Neuron (in vitro differentiated cells): ENCODE measurements around the gene TNRC6B.
A peak's percentile ranks its signal among the peaks of the same experiment; 100 is the strongest.

Source experiments
- H2AFZ ChIP-seq: one replicate; pipeline ENCODE4 v1.6.1; 2013; ENCODE audit warnings: low read depth, mild to moderate bottlenecking, inconsistent platforms, low read length, moderate library complexity
- H3K27me3 ChIP-seq: one replicate; pipeline ENCODE4 v1.6.1; 2013; ENCODE audit warnings: low read length; ENCODE audit not compliant: insufficient read depth
- H3K36me3 ChIP-seq: one replicate; pipeline ENCODE4 v1.6.1; 2013; ENCODE audit warnings: low read length; ENCODE audit not compliant: insufficient read depth
- H3K4me1 ChIP-seq: one replicate; pipeline ENCODE4 v1.6.1; 2013; ENCODE audit warnings: low read length; ENCODE audit not compliant: insufficient read depth
- H3K4me3 ChIP-seq: 2 replicates; pipeline ENCODE4 v1.5.1; 2013; ENCODE audit warnings: mild to moderate bottlenecking, low read length, moderate library complexity
- H3K9me3 ChIP-seq: one replicate; pipeline ENCODE4 v1.6.1; 2013; ENCODE audit warnings: low read length

The TNRC6B gene

DNA sequence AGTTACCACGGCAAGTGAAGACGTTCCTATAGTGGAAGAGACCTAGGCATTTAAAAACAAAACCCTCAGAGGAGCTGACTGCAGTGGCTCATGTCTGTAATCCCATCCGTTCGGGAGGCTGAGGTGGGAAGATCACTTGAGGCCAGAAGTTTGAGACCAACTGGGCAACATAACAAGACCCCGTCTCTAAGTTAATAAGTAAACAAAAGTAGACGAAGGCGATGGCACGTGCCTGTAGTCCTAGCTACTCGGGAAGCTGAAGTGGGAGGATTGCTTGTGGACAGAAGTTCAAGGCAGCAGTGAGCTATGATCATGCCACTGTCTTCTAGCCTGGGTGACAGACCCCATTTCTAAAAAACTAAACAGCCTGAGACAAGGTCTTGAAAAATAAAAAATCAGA is 164.8 kb downstream of the TNRC6B start:
- Histone ChIP-seq H2AFZ (no peak overlapping the region), H3K4me3 (no peak overlapping the region), H3K36me3 (no peaks in the 10 kb centered on the region), H3K27me3 (no peaks in the 10 kb centered on the region), H3K9me3 (no peaks in the 10 kb centered on the region), H3K4me1 (peaks cover 4% of the 10 kb centered on the region)

DNA sequence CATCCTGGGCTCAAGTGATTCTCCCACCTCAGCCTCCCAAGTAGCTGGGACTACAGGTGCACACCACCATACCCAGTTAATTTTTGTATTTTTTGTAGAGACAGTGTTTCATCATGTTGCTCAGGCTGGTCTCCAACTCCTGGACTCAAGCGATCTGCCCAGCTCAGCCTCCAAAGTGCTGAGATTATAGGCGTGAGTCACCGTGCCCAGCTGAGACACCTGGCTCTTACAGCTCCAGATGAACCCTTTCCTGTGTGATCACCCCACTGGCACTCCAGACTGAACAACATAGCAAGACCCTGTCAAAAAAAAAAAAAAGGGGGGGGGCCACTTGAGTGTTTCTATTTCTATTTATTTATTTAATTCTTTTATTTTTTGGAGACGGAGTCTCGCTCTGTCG is 167.5 kb downstream of the TNRC6B start:
- no peak overlapping the region for H2AFZ ChIP-seq
- no peaks in the 10 kb centered on the region for H3K9me3 ChIP-seq
- H3K4me1 ChIP-seq, result peaks cover 13% of the 10 kb centered on the region
- H3K4me3 ChIP-seq, result peak overlapping the region; percentile 94
- no peaks in the 10 kb centered on the region for H3K27me3 ChIP-seq
- peaks cover 16% of the 10 kb centered on the region for H3K36me3 ChIP-seq

DNA sequence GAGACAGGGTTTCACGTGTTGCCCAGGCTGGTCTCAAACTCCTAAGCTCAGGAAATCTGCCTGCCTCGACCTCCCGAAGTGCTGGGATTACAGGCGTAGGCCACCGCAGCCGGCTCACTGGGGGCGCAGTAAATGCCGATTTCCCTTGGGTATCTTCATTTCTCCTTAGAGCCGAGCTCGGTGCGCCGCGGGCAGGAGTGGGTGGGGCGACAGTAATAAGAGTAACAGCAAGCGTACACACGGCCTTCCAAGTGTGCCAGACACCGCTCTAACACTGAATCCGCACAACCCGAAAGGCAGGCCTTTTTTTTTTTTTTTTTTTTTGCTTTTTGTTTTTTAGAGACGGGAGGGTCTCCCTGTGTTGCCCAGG is 168.1 kb downstream of the TNRC6B start:
- peak overlapping the region; percentile 80 for H2AFZ ChIP-seq
- peaks cover 18% of the 10 kb centered on the region for H3K36me3 ChIP-seq
- peaks cover 13% of the 10 kb centered on the region for H3K4me1 ChIP-seq
- H3K27me3 ChIP-seq, result no peaks in the 10 kb centered on the region
- H3K9me3 ChIP-seq, result no peaks in the 10 kb centered on the region
- peak overlapping the region; percentile 94 for H3K4me3 ChIP-seq

DNA sequence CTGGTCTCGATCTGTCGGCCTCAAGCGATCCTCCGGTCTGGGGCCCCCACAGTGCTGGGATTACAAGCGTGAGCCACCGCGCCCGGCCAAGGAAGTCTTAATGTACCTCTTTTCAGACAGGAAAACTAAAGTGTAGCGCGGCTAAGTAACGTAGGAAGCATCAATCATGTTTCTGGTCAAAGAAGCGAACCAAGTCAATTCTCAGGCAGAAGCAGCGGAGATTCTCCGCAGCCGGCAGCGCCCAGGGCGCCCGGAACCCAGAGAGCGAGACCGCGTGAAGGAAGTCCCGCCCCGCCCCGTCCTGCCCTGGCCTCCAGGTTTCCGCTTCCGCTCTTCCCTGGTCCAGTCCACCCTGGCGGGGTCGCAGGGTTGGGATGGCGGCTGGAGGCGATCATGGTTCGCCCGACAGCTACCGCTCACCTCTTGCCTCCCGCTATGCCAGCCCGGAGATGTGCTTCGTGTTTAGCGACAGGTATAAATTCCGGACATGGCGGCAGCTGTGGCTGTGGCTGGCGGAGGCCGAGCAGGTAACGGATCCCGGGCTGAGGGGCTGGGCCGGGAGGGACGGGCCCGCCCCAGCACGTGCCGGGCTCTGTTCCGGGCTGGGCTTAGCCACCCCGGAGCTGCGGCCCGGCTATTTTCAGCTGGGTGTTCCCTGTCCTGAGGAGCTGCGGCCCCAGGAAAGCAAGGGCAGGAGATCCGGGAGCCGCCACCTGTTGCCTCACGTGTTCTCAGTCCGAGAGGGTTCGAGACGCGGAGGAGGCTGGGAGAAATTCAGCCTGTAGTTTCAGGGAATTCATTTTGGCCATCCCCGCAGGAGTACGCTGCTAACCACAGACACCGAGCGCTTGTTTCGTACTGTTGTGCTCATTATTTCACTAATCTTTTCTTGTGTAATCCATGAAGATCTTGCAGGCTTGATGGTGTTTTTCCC is 168.7 kb downstream of the TNRC6B start, which contains the start of gene ADSL:
TSS of gene ADSL (plus strand) at position 316 of the 934 bp plus-strand sequence. CDS start at position 375, 59 bp downstream.
- Histone ChIP-seq H3K4me3 (peak within 1 kb of the TSS; percentile 94), H3K27me3 (no peaks in the 10 kb centered on the region), H3K9me3 (no peaks in the 10 kb centered on the region), H3K4me1 (peaks cover 13% of the 10 kb centered on the region), H3K36me3 (peaks cover 20% of the 10 kb centered on the region), H2AFZ (peak within 1 kb of the TSS; percentile 80)

DNA sequence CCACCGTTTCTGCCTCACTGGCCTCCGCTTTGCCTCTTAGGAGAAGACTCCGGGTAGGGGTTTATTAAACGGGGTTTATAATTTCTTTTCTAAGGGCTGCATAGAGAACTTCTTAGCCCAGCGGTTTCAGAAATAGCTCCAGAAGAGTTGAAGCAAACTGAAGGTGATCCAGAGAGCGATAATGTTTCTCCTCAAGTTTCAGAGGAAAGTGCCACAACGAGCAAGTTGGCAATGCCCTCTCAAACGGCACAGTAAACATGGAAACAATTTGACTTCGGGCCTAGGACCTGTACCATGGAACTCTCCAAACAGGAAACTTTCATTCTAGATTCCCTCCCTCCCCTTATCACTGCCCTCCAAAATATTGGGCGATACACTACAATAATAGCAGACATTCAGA is 169.6 kb downstream of the TNRC6B start:
- Histone ChIP-seq H3K27me3 (no peaks in the 10 kb centered on the region), H3K9me3 (no peaks in the 10 kb centered on the region), H3K4me1 (peaks cover 13% of the 10 kb centered on the region), H3K4me3 (peak overlapping the region; percentile 94), H3K36me3 (peaks cover 27% of the 10 kb centered on the region), H2AFZ (no peak overlapping the region)

DNA sequence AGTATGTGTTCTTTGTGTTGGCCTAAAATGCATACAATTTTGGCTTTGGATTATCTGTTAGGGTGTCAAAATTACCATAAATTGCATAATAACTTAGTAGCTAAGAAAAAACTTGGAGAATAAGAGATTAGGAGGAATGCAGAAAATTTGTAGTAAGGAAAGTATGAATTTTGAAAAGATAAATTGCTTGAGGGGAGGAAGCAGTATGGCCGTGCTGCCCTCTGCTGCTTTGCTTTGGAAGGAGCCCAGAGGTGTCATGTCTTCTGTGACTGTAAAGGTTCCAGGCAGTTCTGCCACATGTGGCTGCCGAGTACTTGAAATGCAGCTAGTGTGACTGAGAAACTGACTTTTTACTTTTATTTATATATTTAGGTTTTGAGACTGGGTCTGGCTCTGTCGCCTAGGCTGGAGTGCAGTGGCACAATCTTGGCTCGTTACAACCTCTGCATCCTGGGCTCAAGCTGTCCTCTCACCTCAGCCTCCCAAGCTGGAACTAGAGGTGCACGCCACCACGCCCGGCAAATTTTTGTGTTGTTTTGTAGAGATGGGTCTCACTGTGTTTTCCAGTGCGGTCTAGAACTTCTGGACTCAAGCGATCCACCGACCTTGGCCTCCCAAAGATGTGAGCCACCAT is 170.4 kb downstream of the TNRC6B start:
- Histone ChIP-seq H3K9me3 (no peaks in the 10 kb centered on the region), H3K4me3 (peak overlapping the region; percentile 94), H3K4me1 (peaks cover 13% of the 10 kb centered on the region), H3K27me3 (no peaks in the 10 kb centered on the region), H3K36me3 (peaks cover 36% of the 10 kb centered on the region), H2AFZ (no peak overlapping the region)

DNA sequence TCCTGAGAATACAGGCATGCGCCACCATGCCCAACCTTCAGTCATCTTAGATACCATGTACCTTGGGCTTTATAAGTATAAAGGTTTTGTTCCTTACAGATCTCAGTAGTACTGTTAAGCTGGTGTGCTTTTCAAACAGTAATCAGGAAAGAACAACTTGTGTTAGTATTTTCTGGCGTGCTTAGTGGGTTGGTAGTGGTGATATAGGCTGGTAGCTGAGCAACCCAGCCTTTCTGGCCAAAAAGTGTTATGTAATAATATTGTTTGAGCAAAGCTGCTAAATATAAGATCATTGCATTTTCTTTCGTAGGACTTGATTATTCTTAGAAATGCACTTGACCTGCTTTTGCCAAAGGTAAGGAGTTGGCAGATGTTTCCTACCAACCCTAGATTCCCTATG is 175.0 kb downstream of the TNRC6B start:
- H3K9me3 ChIP-seq, result no peaks in the 10 kb centered on the region
- peaks cover 66% of the 10 kb centered on the region for H3K36me3 ChIP-seq
- no peaks in the 10 kb centered on the region for H3K27me3 ChIP-seq
- H3K4me1 ChIP-seq, result peaks cover 7% of the 10 kb centered on the region
- H3K4me3 ChIP-seq, result no peak overlapping the region
- no peak overlapping the region for H2AFZ ChIP-seq

DNA sequence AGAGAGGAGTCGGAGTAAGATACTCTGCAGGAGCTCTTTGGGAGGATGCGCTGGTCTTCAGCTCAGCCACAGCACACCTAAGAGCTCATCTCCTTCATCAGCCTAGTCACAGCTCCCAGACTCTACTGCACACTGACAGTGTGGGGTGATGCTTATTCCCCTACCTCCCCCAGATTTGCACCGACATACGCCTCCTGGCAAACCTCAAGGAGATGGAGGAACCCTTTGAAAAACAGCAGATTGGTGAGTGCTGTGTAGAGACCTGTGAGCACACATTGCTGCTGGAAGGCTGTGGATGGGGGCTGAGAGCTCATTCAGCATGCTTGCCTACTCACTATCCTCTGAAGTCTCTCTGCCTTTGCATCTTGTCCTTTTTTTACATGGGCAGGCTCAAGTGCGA is 183.4 kb downstream of the TNRC6B start:
- Histone ChIP-seq H3K36me3 (peaks cover 86% of the 10 kb centered on the region), H3K27me3 (no peaks in the 10 kb centered on the region), H3K4me1 (no peaks in the 10 kb centered on the region), H3K4me3 (no peak overlapping the region), H3K9me3 (no peaks in the 10 kb centered on the region), H2AFZ (no peak overlapping the region)

DNA sequence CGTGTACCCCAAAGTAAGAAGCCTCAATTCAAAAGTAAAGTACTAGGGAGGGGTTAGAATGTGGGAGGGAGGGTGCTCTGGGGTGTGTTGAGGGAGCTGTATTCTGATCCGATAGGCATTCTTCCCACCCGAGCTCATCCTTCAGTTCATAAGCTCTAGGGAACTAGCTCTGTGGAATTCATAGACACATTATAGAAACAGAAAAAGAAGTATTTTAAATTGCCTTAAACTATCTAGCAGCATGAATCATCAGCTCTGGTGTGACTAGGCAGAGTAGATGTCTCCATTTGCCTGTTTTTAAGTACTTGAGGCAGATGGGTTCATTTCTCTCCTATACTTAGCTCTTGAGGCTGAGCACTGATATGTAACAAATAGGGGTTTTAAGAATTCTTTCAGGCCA is 185.3 kb downstream of the TNRC6B start:
- H2AFZ ChIP-seq, result no peak overlapping the region
- H3K36me3 ChIP-seq, result peaks cover 93% of the 10 kb centered on the region
- H3K27me3 ChIP-seq, result no peaks in the 10 kb centered on the region
- H3K9me3 ChIP-seq, result no peaks in the 10 kb centered on the region
- no peak overlapping the region for H3K4me3 ChIP-seq
- H3K4me1 ChIP-seq, result no peaks in the 10 kb centered on the region

DNA sequence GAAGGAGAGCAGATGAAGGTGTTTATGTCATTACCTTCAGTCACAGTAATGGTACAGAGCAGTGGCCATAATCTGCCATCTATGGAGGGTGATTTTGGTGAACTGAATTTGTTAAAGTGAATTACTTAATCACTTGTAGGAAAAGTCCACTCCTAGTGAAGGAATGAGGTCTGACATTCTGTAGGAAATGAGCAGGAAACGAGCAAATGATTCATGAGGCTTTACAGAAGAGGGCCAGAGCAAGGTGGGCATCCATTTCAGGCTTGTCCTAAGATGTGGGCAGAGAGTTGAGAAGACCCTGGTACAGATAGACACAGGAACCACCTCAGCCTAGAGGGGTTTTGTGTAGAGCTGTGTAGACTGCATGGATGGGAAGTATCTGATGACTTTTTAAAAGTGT is 186.7 kb downstream of the TNRC6B start:
- Histone ChIP-seq H2AFZ (no peak overlapping the region), H3K27me3 (no peaks in the 10 kb centered on the region), H3K36me3 (peaks cover 89% of the 10 kb centered on the region), H3K4me3 (no peak overlapping the region), H3K9me3 (no peaks in the 10 kb centered on the region), H3K4me1 (no peaks in the 10 kb centered on the region)

DNA sequence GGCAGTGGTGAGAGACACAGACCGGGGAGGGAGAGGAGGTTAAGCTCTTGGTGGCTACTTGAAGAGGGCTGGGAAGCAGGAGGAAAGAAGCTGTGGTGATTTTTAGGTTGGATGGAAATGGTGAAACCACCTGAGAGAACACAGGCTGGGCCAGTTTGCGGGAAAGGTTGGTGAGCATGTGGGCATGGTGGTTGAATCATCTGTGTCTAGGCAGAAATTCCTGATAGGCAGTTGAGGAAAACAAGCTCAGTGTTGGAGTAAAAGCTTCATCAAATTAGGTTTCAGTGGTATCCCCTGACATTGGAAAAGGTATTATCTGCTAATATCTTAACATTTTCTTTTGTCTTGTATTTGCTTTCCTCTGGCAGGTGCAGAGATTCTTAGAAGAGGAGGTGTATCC is 188.3 kb downstream of the TNRC6B start:
- Histone ChIP-seq H3K4me3 (no peak overlapping the region), H3K27me3 (no peaks in the 10 kb centered on the region), H3K36me3 (peaks cover 73% of the 10 kb centered on the region), H3K4me1 (peaks cover 2% of the 10 kb centered on the region), H2AFZ (no peak overlapping the region), H3K9me3 (no peaks in the 10 kb centered on the region)

DNA sequence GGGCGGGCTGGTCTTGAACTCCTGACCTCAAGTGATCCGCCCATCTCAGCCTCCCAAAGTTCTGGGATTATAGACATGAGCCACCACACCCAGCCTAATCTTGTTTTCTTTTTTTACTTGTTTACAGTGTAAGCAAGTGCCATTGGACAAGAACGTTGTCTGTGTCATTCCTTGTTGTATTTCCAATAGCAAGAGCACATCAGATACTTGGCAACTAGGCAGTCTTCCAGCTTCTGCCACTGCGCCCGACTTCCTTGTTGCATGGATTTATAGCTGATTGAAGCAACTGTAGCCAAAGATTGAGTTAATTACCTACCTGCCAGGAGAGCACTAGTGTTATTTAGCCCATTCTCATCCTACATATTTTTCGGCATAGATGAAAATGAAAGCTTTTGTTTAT is 189.6 kb downstream of the TNRC6B start:
- Histone ChIP-seq H3K9me3 (no peaks in the 10 kb centered on the region), H3K4me1 (peaks cover 7% of the 10 kb centered on the region), H3K4me3 (no peak overlapping the region), H3K36me3 (peaks cover 60% of the 10 kb centered on the region), H2AFZ (no peak overlapping the region), H3K27me3 (no peaks in the 10 kb centered on the region)

DNA sequence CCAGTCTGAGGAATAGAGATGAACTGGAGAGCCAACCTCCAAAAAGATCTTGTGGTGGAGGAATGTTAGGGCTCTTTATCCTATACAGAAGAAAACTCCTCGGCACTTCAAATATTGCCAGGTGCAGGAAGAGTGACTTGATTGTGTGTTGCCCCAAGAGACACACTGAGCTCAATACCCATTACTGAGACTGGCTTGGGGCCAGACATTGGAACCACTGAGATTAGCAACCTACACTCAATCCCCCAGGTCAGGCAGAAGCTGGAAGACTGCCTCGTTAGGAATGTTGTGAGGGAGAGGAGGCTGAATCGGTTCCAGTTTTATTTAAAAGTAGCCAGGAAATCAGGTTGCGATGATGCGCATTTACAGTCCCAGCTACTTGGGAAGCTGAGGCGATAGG is 190.3 kb downstream of the TNRC6B start:
- Histone ChIP-seq H2AFZ (no peak overlapping the region), H3K4me3 (no peak overlapping the region), H3K36me3 (peaks cover 55% of the 10 kb centered on the region), H3K9me3 (no peaks in the 10 kb centered on the region), H3K4me1 (peaks cover 7% of the 10 kb centered on the region), H3K27me3 (no peaks in the 10 kb centered on the region)
